Measurements from ENCODE around the gene PKIG.

- no peak for TF ChIP-seq CTCF (IDR thresholded peaks at IDR 0.05)
- TF ChIP-seq POLR2A (IDR thresholded peaks at IDR 0.05) = no peak
These were observed 4.0 kb downstream of the PKIG start for GRCh38 chr20:44586289-44586911.

Measured in body of pancreas (tissue), 4 donors.